GM12872 (cell line): Measurements from ENCODE around the gene SMAD6.

Source experiments
- CTCF ChIP-seq: IDR thresholded peaks from 3 replicates; pipeline ENCODE4 v1.5.1; 2011; ENCODE audit warnings: low read depth, mild to moderate bottlenecking, low read length, moderate library complexity; ENCODE audit not compliant: insufficient read depth

SMAD6 gene

GRCh38 chr15:66684136-66684681, 17.8 kb upstream of the SMAD6 start:
- TF ChIP-seq CTCF = no peak

GRCh38 chr15:66685638-66686150, 16.3 kb upstream of the SMAD6 start:
- peak; percentile 29; the same call in 1 of the 3 replicates for TF ChIP-seq CTCF

GRCh38 chr15:66691727-66692126, 10.3 kb upstream of the SMAD6 start:
- TF ChIP-seq CTCF = no peak

- no peak for TF ChIP-seq CTCF
These were observed 9.6 kb upstream of the SMAD6 start for GRCh38 chr15:66692391-66692790.

GRCh38 chr15:66692808-66693596, 9.0 kb upstream of the SMAD6 start:
- TF ChIP-seq CTCF = no peak

GRCh38 chr15:66696770-66697169, 5.3 kb upstream of the SMAD6 start:
- no peak for TF ChIP-seq CTCF

GRCh38 chr15:66698318-66698961, 3.6 kb upstream of the SMAD6 start:
- TF ChIP-seq CTCF = peak; percentile 75
